ENCODE data around the gene SETD4. TPM values are rescaled to one million over a fixed set of nuclear protein-coding genes. Genes with fewer than 3 reads are reported as not detected.

Gene SETD4
- total and polyA plus RNA-seq, 2 of the 13 experiments (the other 11 are each of a cell fraction or from before 2014, with no cell fraction given): 7.1 to 14.4 TPM

DNA sequence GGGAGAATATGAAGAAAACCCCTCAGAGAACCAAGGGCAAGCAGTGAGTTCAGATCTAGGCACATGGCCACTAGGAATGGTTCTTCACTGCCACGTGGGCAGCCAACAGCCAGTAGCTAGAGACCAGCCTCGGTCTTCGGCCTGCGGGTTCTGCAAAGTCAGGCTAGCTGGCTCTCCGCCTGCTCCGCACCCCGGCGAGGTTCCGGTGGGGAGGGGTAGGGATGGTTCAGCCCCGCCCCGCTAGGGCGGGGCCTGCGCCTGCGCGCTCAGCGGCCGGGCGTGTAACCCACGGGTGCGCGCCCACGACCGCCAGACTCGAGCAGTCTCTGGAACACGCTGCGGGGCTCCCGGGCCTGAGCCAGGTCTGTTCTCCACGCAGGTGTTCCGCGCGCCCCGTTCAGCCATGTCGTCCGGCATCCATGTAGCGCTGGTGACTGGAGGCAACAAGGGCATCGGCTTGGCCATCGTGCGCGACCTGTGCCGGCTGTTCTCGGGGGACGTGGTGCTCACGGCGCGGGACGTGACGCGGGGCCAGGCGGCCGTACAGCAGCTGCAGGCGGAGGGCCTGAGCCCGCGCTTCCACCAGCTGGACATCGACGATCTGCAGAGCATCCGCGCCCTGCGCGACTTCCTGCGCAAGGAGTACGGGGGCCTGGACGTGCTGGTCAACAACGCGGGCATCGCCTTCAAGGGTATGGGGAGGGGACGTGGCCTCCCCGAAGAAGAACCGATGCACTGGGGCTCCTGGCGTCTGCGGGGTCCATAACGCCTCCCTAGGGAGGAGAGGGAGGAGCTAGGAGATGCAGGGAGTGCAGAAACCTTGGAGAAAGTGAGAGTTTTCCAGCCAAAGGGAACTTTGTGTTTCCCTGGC is 9.6 kb upstream of the SETD4 start, which contains the start of gene CBR1 (continued):
- TF ChIP-seq, protein P1, sequence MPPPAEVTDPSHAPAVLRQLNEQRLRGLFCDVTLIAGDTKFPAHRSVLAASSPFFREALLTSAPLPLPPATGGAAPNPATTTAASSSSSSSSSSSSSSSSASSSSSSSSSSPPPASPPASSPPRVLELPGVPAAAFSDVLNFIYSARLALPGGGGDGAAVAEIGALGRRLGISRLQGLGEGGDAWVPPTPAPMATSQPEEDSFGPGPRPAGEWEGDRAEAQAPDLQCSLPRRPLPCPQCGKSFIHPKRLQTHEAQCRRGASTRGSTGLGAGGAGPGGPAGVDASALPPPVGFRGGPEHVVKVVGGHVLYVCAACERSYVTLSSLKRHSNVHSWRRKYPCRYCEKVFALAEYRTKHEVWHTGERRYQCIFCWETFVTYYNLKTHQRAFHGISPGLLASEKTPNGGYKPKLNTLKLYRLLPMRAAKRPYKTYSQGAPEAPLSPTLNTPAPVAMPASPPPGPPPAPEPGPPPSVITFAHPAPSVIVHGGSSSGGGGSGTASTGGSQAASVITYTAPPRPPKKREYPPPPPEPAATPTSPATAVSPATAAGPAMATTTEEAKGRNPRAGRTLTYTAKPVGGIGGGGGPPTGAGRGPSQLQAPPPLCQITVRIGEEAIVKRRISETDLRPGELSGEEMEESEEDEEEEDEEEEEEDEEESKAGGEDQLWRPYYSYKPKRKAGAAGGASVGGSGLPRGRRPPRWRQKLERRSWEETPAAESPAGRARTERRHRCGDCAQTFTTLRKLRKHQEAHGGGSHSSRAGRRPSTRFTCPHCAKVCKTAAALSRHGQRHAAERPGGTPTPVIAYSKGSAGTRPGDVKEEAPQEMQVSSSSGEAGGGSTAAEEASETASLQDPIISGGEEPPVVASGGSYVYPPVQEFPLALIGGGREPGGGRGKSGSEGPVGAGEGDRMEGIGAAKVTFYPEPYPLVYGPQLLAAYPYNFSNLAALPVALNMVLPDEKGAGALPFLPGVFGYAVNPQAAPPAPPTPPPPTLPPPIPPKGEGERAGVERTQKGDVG (CRISPR knock-in tag; IDR thresholded peaks at IDR 0.05; ENCODE audit: borderline replicate concordance): no peak
- no peak for TF ChIP-seq RBM39 (IDR thresholded peaks at IDR 0.05; ENCODE audit: low read depth, low read length, poor library complexity, severe bottlenecking)
- no peak for TF ChIP-seq MZF1 (CRISPR knock-in tag; IDR thresholded peaks at IDR 0.05; ENCODE audit: borderline replicate concordance)
- no peak for TF ChIP-seq ETV6 (CRISPR knock-in tag; conservative IDR thresholded peaks at IDR 0.05)
- TF ChIP-seq ZNF513 (CRISPR knock-in tag; conservative IDR thresholded peaks at IDR 0.05): no peak
- no peak for TF ChIP-seq AKAP8 (CRISPR knock-in tag; IDR thresholded peaks at IDR 0.05)
- peak; percentile 55 for TF ChIP-seq ZNF407 (CRISPR knock-in tag; IDR thresholded peaks at IDR 0.05; ENCODE audit: not compliant biosample characterization)
- TF ChIP-seq ZSCAN9 (CRISPR knock-in tag; IDR thresholded peaks at IDR 0.05; ENCODE audit: borderline replicate concordance): no peak
- TF ChIP-seq NR2C2 (CRISPR knock-in tag; IDR thresholded peaks at IDR 0.05; ENCODE audit: borderline replicate concordance): no peak
- no peak; the same call in 1 of the 2 replicates for TF ChIP-seq MEF2D (CRISPR knock-in tag; IDR thresholded peaks at IDR 0.05)
- peak; percentile 47 for TF ChIP-seq ASH2L (IDR thresholded peaks at IDR 0.05; ENCODE audit: insufficient read length, low read depth, low read length)
- TF ChIP-seq NFE2L1 (CRISPR knock-in tag; IDR thresholded peaks at IDR 0.05; ENCODE audit: borderline replicate concordance): no peak

Data from HepG2 (cell line).